Ascending aorta (tissue), 2 donors: ENCODE results near the gene SLIT3. TPM values are rescaled to one million over a fixed set of nuclear protein-coding genes. Genes with fewer than 3 reads are reported as not detected.

ENCODE experiments used
- DNase-seq, 2 donors: peaks; one replicate each; pipeline ENCODE4 v3.0.0-alpha.2; 2019; ENCODE audit warnings: low spot score in 2 of 2
- H3K27ac ChIP-seq, 2 donors: fragments of 200-600 bp; sonication (generic); one replicate each; pipeline ENCODE4 v1.5.1; 2016 to 2017; ENCODE audit warnings: mild to moderate bottlenecking in 1 of 2
- H3K27me3 ChIP-seq: fragments of 200-600 bp; sonication (generic); one replicate; pipeline ENCODE4 v1.5.1; 2017
- H3K36me3 ChIP-seq, 2 donors: fragments of 200-600 bp; sonication (generic); one replicate each; pipeline ENCODE4 v1.5.1; 2016
- H3K4me1 ChIP-seq, 2 donors: fragments of 200-600 bp; sonication (generic); one replicate each; pipeline ENCODE4 v1.5.1; 2016 to 2017; ENCODE audit warnings: mild to moderate bottlenecking in 1 of 2
- H3K4me3 ChIP-seq, 2 donors: fragments of 200-600 bp; sonication (generic); one replicate each; pipeline ENCODE4 v1.5.1; 2016 to 2017; ENCODE audit warnings: mild to moderate bottlenecking in 1 of 2
- H3K9me3 ChIP-seq, 2 donors: fragments of 200-600 bp; sonication (generic); one replicate each; pipeline ENCODE4 v1.5.1; 2016
- CTCF ChIP-seq, 3 experiments: fragments of 200-600 bp in 2 of 3; fragments of 450-650 bp in 1 of 3; sonication (generic) in 2 of 3; IDR thresholded peaks; one replicate each; pipeline ENCODE4 v1.5.1; 2016 to 2019; ENCODE audit warnings: antibody characterized with exemption in 3 of 3, mild to moderate bottlenecking in 1 of 3, moderate library complexity in 1 of 3
- intact Hi-C: fragments of 100-400 bp; cut with DNase I; formaldehyde crosslinking; loops from one replicate; pipeline ENCODE4 v1.15.1; 2023
- total RNA-seq: library from RNA; depleted of rRNA; stranded (reverse); fragments of >200 nt; gene quantifications from one replicate; pipeline ENCODE4 v1.1.0, GENCODE V29; 2016

The SLIT3 gene
- total RNA-seq, 1 donor from 2014 or later = 128 TPM

GRCh38 chr5:169048181-169049125, 252.5 kb downstream of the SLIT3 start:
- H3K27me3 ChIP-seq = no peaks in the 10 kb centered on the region
- no peak for DNase-seq
- no peaks in the 10 kb centered on the region for H3K9me3 ChIP-seq
- no peaks in the 10 kb centered on the region for H3K4me1 ChIP-seq
- no peak for TF ChIP-seq CTCF (IDR thresholded peaks at IDR 0.05)
- intact Hi-C loops = no loop called here
- no peak overlapping the region for H3K27ac ChIP-seq
- H3K4me3 ChIP-seq = no peak overlapping the region
- no peaks in the 10 kb centered on the region for H3K36me3 ChIP-seq

GRCh38 chr5:169044962-169045361, 256.0 kb downstream of the SLIT3 start:
- intact Hi-C loops = no loop called here
- no peak overlapping the region for H3K4me3 ChIP-seq
- no peak for DNase-seq
- no peaks in the 10 kb centered on the region for H3K27me3 ChIP-seq
- no peaks in the 10 kb centered on the region for H3K4me1 ChIP-seq
- no peaks in the 10 kb centered on the region for H3K36me3 ChIP-seq
- no peak for TF ChIP-seq CTCF (IDR thresholded peaks at IDR 0.05)
- H3K9me3 ChIP-seq = no peaks in the 10 kb centered on the region
- no peak overlapping the region for H3K27ac ChIP-seq

GRCh38 chr5:169041180-169041579, 259.8 kb downstream of the SLIT3 start:
- DNase-seq = no peak
- TF ChIP-seq CTCF (IDR thresholded peaks at IDR 0.05) = no peak
- H3K4me3 ChIP-seq = no peak overlapping the region
- no peak overlapping the region for H3K27ac ChIP-seq
- H3K36me3 ChIP-seq = no peaks in the 10 kb centered on the region
- no peaks in the 10 kb centered on the region for H3K27me3 ChIP-seq
- intact Hi-C loops = no loop called here
- H3K4me1 ChIP-seq = no peaks in the 10 kb centered on the region
- H3K9me3 ChIP-seq = no peaks in the 10 kb centered on the region

- no peaks in the 10 kb centered on the region for H3K9me3 ChIP-seq
- intact Hi-C loops = no loop called here
- no peaks in the 10 kb centered on the region for H3K4me1 ChIP-seq
- H3K27ac ChIP-seq = no peak overlapping the region
- no peak for DNase-seq
- TF ChIP-seq CTCF (IDR thresholded peaks at IDR 0.05) = no peak
- no peaks in the 10 kb centered on the region for H3K27me3 ChIP-seq
- H3K36me3 ChIP-seq = no peaks in the 10 kb centered on the region
- H3K4me3 ChIP-seq = no peak overlapping the region
Observed at GRCh38 chr5:169039592-169039991, 261.3 kb downstream of the SLIT3 start.

- TF ChIP-seq CTCF (IDR thresholded peaks at IDR 0.05) = no peak
- intact Hi-C loops = no loop called here
- Histone ChIP-seq H3K4me3 (no peak overlapping the region), H3K4me1 (no peaks in the 10 kb centered on the region), H3K27ac (no peak overlapping the region), H3K36me3 (no peaks in the 10 kb centered on the region), H3K27me3 (no peaks in the 10 kb centered on the region), H3K9me3 (no peaks in the 10 kb centered on the region)
- DNase-seq = no peak
Observed at GRCh38 chr5:169037466-169037865, 263.5 kb downstream of the SLIT3 start.
